Measurements from ENCODE around the gene TRPT1. TPM values are rescaled to one million over a fixed set of nuclear protein-coding genes. Genes with fewer than 3 reads are reported as not detected.

Gene TRPT1
- total RNA-seq, 2 donors from 2014 or later: 56.3 to 75.2 TPM

DNA sequence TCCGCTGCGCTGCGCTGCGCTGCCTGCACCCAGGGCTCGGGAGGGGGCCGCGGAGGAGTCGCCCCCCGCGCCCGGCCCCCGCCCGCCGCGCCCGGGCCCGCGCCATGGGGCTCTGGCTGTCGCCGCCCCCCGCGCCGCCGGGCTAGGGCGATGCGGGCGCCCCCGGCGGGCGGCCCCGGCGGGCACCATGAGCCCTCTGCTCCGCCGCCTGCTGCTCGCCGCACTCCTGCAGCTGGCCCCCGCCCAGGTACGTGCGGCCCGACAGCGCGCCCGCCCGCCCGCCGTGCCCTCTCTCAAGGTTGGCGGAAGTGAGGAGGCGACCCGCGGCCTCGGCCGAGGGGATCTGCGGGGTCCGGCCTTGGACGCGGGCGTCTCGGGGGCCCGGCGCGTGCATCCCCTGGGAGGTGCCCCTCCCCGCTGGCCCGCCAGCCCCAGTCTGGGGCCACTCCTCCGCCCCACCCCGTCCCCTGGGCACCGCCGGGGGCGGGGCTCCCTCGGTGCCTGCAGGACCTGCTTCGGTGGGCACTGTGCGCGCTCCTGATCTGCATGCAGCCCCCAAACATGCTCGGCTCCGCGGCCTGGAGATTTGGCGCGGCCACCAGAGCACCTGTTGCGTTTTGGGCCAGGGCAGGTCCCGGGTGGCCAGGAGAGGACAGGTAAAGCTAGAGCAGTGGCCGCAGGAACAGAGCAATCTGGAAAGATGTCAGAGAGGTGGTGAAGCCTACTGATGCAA is 8.8 kb upstream of the TRPT1 start:
- intact Hi-C loops (cut with DNase I): no loop called here
- no peaks in the 10 kb centered on the region for H3K27me3 ChIP-seq
- H3K4me1 ChIP-seq: peaks cover 76% of the 10 kb centered on the region
- peak overlapping the region; percentile 49 to 57 for H3K4me3 ChIP-seq
- TF ChIP-seq POLR2A (IDR thresholded peaks at IDR 0.05): peak; percentile 20 to 39 (median 34)
- TF ChIP-seq, protein P1, sequence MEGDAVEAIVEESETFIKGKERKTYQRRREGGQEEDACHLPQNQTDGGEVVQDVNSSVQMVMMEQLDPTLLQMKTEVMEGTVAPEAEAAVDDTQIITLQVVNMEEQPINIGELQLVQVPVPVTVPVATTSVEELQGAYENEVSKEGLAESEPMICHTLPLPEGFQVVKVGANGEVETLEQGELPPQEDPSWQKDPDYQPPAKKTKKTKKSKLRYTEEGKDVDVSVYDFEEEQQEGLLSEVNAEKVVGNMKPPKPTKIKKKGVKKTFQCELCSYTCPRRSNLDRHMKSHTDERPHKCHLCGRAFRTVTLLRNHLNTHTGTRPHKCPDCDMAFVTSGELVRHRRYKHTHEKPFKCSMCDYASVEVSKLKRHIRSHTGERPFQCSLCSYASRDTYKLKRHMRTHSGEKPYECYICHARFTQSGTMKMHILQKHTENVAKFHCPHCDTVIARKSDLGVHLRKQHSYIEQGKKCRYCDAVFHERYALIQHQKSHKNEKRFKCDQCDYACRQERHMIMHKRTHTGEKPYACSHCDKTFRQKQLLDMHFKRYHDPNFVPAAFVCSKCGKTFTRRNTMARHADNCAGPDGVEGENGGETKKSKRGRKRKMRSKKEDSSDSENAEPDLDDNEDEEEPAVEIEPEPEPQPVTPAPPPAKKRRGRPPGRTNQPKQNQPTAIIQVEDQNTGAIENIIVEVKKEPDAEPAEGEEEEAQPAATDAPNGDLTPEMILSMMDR (IDR thresholded peaks at IDR 0.05): peak in 2 of 7 experiments; percentile 40 to 44
- ATAC-seq (peak; percentile 31), DNase-seq (peak; percentile 55 to 73 (median 65))
- H3K9me3 ChIP-seq: no peaks in the 10 kb centered on the region
- 1 to 2% methylated on average over 24 to 43 of the region's 80 CpGs for WGBS, 2 donors
- no peaks in the 10 kb centered on the region for H3K36me3 ChIP-seq (replicated peaks in 1 of 2; ENCODE audit: insufficient read depth in 1 of 2, low read depth in 2 of 2)
- peak overlapping the region; percentile 81 to 92 (median 86) for H3K27ac ChIP-seq

DNA sequence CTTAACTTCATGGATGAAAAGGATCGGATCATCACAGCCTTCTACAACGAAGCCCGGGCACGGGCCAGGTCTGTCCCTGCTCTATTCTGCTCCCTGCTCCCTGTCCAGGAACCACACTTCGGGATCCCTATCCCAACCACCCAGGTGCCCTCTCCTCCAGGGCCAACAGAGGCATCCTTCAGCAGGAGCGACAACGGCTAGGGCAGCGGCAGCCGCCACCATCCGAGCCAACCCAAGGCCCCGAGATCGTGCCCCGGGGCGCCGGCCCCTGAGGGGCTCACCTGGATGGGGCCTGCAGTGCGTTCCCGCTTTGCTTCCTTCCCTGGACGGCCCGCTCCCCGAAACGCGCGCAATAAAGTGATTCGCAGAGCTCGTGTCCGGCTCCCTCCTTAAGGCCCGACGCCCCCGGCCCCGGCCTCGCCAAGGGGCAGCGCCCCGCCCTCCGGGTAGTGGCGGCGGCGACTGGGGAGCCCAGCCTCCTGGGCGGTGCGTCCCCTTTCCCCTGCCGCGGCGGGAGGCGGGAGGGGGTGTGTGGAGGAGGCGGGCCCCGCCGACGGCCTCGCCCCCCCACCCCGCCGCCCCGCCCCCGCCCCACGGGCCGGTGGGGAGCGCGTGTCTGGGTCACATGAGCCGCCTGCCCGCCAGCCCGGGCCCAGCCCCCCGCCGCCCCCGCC is 8.1 kb upstream of the TRPT1 start, which contains the start of gene VEGFB:
TSS of gene VEGFB (plus strand) at position 672 of the 674 bp plus-strand sequence. CDS start 250 bp downstream, outside the sequence.
- Histone ChIP-seq H3K27me3 (no peaks in the 10 kb centered on the region), H3K9me3 (no peaks in the 10 kb centered on the region), H3K27ac (peak within 1 kb of the TSS; percentile 81 to 92 (median 86)), H3K36me3 (replicated peaks in 1 of 2; ENCODE audit: insufficient read depth in 1 of 2, low read depth in 2 of 2) (no peaks in the 10 kb centered on the region), H3K4me1 (peaks cover 76% of the 10 kb centered on the region), H3K4me3 (peak within 1 kb of the TSS; percentile 49 to 57)
- 2 to 3% methylated on average over 22 to 46 of the region's 62 CpGs for WGBS, 2 donors
- intact Hi-C loops (cut with DNase I): no loop called here
- TF ChIP-seq, protein P1 (IDR thresholded peaks at IDR 0.05): no peak
- peak in 2 of 3 donors; percentile 45 to 50 for TF ChIP-seq POLR2A (IDR thresholded peaks at IDR 0.05)
- DNase-seq: peak; percentile 72 to 81 (median 76)
- ATAC-seq: peak; percentile 47

DNA sequence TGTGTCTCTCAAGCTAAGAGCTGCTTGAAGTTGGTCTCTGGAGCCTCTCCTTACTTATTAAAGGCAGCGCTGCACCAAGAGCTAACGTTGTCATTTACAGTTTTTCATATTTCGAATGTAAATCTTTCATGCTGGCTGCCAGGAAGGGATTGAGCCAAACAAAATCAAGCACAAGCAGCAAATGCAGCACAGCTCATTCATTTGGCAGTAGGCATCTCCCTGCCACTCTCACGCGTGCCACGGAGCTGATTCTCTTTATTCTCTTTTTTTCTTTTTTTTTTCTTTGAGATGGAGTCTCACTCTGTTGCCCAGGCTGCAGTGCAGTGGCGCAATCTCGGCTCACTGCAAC is 7.0 kb upstream of the TRPT1 start:
- Histone ChIP-seq H3K9me3 (no peaks in the 10 kb centered on the region), H3K36me3 (replicated peaks in 1 of 2; ENCODE audit: insufficient read depth in 1 of 2, low read depth in 2 of 2) (no peaks in the 10 kb centered on the region), H3K27ac (no peak overlapping the region), H3K4me3 (no peak overlapping the region), H3K4me1 (peaks cover 76% of the 10 kb centered on the region), H3K27me3 (no peaks in the 10 kb centered on the region)
- DNase-seq (no peak), ATAC-seq (no peak)
- 87 to 88% methylated on average over 8 of the region's 8 CpGs for WGBS, 2 donors
- no peak for TF ChIP-seq POLR2A (IDR thresholded peaks at IDR 0.05)
- TF ChIP-seq, protein P1 (IDR thresholded peaks at IDR 0.05): no peak
- intact Hi-C loops (cut with DNase I): no loop called here

DNA sequence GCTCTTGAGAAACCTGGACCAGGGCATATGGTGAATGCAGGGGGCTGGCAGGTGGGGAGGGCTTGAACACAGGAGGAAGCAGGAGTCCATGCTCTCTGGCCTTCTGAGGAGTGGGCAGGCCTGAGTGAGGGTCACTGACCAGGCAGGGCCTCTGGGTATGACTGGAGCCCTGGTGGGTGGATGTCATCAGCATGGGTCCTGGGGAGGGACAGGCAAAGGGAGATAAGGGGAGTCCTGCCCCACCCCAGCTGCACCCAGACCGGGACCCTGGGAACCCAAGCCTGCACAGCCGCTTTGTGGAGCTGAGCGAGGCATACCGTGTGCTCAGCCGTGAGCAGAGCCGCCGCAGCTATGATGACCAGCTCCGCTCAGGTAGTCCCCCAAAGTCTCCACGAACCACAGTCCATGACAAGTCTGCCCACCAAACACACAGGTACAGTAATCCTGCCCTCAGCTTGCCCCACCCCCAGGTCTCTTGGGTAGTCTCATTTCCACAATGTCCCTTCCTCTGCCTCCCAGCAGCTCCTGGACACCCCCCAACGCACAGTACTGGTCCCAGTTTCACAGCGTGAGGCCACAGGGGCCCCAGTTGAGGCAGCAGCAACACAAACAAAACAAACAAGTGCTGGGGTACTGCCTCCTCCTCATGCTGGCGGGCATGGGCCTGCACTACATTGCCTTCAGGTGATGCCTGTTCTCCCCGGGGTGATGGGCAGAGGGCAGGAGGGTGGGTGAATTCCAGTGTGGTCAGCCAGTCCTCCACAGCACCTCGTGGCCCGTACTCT is 6.4 kb upstream of the TRPT1 start:
- Histone ChIP-seq H3K27me3 (no peaks in the 10 kb centered on the region), H3K9me3 (no peaks in the 10 kb centered on the region), H3K4me3 (no peak overlapping the region), H3K4me1 (peaks cover 76% of the 10 kb centered on the region), H3K27ac (peak overlapping the region in 1 of 4 donors; percentile 93), H3K36me3 (replicated peaks in 1 of 2; ENCODE audit: insufficient read depth in 1 of 2, low read depth in 2 of 2) (no peaks in the 10 kb centered on the region)
- DNase-seq (no peak), ATAC-seq (no peak)
- WGBS, 2 donors: 80 to 82% methylated on average over 4 to 8 of the region's 15 CpGs
- intact Hi-C loops (cut with DNase I): no loop called here
- no peak for TF ChIP-seq POLR2A (IDR thresholded peaks at IDR 0.05)
- TF ChIP-seq, protein P1 (IDR thresholded peaks at IDR 0.05): no peak
